ENCODE data around the gene MSL1. TPM values are rescaled to one million over a fixed set of nuclear protein-coding genes. Genes with fewer than 3 reads are reported as not detected.

The MSL1 gene
- total and polyA plus RNA-seq, 2 donors (not counting 1 experiment from before 2014, with no cell fraction given): 52.4 to 86.3 TPM

DNA sequence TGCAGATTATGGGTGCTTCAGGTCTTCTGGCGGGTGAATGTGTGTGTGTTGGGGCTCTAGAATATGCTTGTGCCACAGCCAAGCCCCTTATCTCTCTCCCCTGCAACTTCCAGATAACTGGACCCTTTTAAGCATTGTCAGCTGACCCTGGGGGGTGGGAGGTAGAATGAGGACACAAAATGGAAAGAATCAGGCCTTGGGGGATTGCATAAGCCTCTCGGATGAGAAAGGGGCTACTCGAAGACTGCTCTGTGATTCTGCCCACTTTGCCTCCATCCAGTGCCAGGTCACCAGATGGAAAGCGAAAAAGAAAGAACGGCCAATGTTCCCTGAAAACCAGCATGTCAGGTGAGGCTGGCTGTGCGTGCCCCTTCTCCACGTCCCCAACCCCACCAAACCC is 45.2 kb upstream of the MSL1 start:
- Histone ChIP-seq H3K4me1 (ENCODE audit: control insufficient read depth, extremely low read depth, insufficient read depth, low read length) (peaks cover 22% of the 10 kb centered on the region), H3K27me3 (ENCODE audit: control insufficient read depth, insufficient read depth, low read length) (no peaks in the 10 kb centered on the region), H2AFZ (ENCODE audit: low read length) (no peak overlapping the region), H3K4me3 (replicated peaks in 1 of 4; ENCODE audit: control extremely low read depth in 1 of 4, insufficient read depth in 1 of 4, low read depth in 3 of 4, low read length in 4 of 4) (no peak overlapping the region), H4K20me1 (ENCODE audit: control insufficient read depth, extremely low read depth, insufficient read depth, low read length) (no peaks in the 10 kb centered on the region), H3K27ac (ENCODE audit: insufficient read depth, low read length) (no peak overlapping the region), H3K9ac (ENCODE audit: insufficient read depth, low read length) (no peak overlapping the region), H3K4me2 (ENCODE audit: extremely low read depth, insufficient read depth, low read length) (no peak overlapping the region), H3K9me3 (ENCODE audit: control insufficient read depth, insufficient read depth, low read depth, low read length) (no peaks in the 10 kb centered on the region), H3K79me2 (ENCODE audit: control insufficient read depth, insufficient read depth, low read length) (peaks cover 4% of the 10 kb centered on the region), H3K36me3 (ENCODE audit: control insufficient read depth, insufficient read depth, low read length) (peaks cover 8% of the 10 kb centered on the region)
- TF ChIP-seq EZH2 (IDR thresholded peaks at IDR 0.05; ENCODE audit: low read length, missing control alignments): no peak
- no peak for DNase-seq (ENCODE audit: low read depth in 2 of 2)

DNA sequence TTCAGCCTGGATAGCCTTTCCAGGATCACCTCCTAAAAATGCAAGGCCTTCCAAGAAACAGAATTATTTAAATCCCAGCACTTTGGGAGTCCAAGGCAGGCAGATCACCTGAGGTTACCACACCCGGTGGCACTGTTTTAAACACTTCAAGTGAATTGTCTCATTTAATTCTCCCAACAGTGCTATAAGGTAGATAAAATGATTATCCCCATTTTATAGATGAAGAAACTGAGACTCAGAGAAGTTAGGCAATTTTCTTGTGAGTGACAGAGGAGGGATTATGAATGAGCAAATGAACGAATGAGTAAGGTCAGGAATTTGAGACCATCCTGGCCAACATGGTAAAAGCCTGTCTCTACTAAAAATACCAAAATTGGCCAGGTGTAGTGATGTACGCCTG is 42.2 kb upstream of the MSL1 start:
- Histone ChIP-seq H3K27me3 (ENCODE audit: control insufficient read depth, insufficient read depth, low read length) (no peaks in the 10 kb centered on the region), H3K4me2 (ENCODE audit: extremely low read depth, insufficient read depth, low read length) (no peak overlapping the region), H3K27ac (ENCODE audit: insufficient read depth, low read length) (no peak overlapping the region), H3K36me3 (ENCODE audit: control insufficient read depth, insufficient read depth, low read length) (peaks cover 10% of the 10 kb centered on the region), H3K4me1 (ENCODE audit: control insufficient read depth, extremely low read depth, insufficient read depth, low read length) (peaks cover 12% of the 10 kb centered on the region), H3K79me2 (ENCODE audit: control insufficient read depth, insufficient read depth, low read length) (peaks cover 4% of the 10 kb centered on the region), H2AFZ (ENCODE audit: low read length) (no peak overlapping the region), H3K4me3 (replicated peaks in 1 of 4; ENCODE audit: control extremely low read depth in 1 of 4, insufficient read depth in 1 of 4, low read depth in 3 of 4, low read length in 4 of 4) (no peak overlapping the region), H3K9me3 (ENCODE audit: control insufficient read depth, insufficient read depth, low read depth, low read length) (no peaks in the 10 kb centered on the region), H4K20me1 (ENCODE audit: control insufficient read depth, extremely low read depth, insufficient read depth, low read length) (no peaks in the 10 kb centered on the region), H3K9ac (ENCODE audit: insufficient read depth, low read length) (no peak overlapping the region)
- no peak for DNase-seq (ENCODE audit: low read depth in 2 of 2)
- TF ChIP-seq, protein P1, sequence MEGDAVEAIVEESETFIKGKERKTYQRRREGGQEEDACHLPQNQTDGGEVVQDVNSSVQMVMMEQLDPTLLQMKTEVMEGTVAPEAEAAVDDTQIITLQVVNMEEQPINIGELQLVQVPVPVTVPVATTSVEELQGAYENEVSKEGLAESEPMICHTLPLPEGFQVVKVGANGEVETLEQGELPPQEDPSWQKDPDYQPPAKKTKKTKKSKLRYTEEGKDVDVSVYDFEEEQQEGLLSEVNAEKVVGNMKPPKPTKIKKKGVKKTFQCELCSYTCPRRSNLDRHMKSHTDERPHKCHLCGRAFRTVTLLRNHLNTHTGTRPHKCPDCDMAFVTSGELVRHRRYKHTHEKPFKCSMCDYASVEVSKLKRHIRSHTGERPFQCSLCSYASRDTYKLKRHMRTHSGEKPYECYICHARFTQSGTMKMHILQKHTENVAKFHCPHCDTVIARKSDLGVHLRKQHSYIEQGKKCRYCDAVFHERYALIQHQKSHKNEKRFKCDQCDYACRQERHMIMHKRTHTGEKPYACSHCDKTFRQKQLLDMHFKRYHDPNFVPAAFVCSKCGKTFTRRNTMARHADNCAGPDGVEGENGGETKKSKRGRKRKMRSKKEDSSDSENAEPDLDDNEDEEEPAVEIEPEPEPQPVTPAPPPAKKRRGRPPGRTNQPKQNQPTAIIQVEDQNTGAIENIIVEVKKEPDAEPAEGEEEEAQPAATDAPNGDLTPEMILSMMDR (conservative IDR thresholded peaks at IDR 0.05 in 1 of 2, IDR thresholded peaks at IDR 0.05 in 1 of 2; ENCODE audit: low read depth in 1 of 2, low read length in 2 of 2): no peak
- no peak for TF ChIP-seq EZH2 (IDR thresholded peaks at IDR 0.05; ENCODE audit: low read length, missing control alignments)

DNA sequence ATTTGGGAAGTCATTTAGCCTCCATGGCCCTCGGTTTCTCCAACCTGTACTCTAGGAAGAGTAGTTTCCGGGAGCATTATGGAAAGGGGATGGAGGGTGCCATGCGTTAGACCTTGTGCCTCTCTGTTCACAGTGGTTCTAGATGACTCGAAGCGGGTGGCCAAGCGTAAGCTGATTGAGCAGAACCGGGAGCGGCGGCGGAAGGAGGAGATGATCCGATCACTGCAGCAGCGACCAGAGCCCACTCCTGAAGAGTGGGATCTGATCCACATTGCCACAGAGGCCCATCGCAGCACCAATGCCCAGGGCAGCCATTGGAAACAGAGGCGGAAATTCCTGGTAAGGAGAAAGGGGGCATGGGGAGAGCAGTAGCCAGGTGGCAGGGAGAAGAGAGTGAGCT is 37.3 kb upstream of the MSL1 start:
- Histone ChIP-seq H2AFZ (ENCODE audit: low read length) (no peak overlapping the region), H3K4me2 (ENCODE audit: extremely low read depth, insufficient read depth, low read length) (no peak overlapping the region), H3K36me3 (ENCODE audit: control insufficient read depth, insufficient read depth, low read length) (peaks cover 26% of the 10 kb centered on the region), H3K9me3 (ENCODE audit: control insufficient read depth, insufficient read depth, low read depth, low read length) (no peaks in the 10 kb centered on the region), H3K4me1 (ENCODE audit: control insufficient read depth, extremely low read depth, insufficient read depth, low read length) (no peaks in the 10 kb centered on the region), H3K27ac (ENCODE audit: insufficient read depth, low read length) (no peak overlapping the region), H4K20me1 (ENCODE audit: control insufficient read depth, extremely low read depth, insufficient read depth, low read length) (no peaks in the 10 kb centered on the region), H3K4me3 (replicated peaks in 1 of 4; ENCODE audit: control extremely low read depth in 1 of 4, insufficient read depth in 1 of 4, low read depth in 3 of 4, low read length in 4 of 4) (no peak overlapping the region), H3K27me3 (ENCODE audit: control insufficient read depth, insufficient read depth, low read length) (no peaks in the 10 kb centered on the region), H3K79me2 (ENCODE audit: control insufficient read depth, insufficient read depth, low read length) (no peaks in the 10 kb centered on the region), H3K9ac (ENCODE audit: insufficient read depth, low read length) (no peak overlapping the region)
- DNase-seq (ENCODE audit: low read depth in 2 of 2): no peak
- TF ChIP-seq, protein P1 (conservative IDR thresholded peaks at IDR 0.05 in 1 of 2, IDR thresholded peaks at IDR 0.05 in 1 of 2; ENCODE audit: low read depth in 1 of 2, low read length in 2 of 2): no peak
